ENCODE data around the gene PDZD2. TPM values are rescaled to one million over a fixed set of nuclear protein-coding genes. Genes with fewer than 3 reads are reported as not detected.

Gene PDZD2
- total RNA-seq, 1 donor from 2014 or later, result 6.7 TPM

- DNase-seq (ENCODE audit: low read depth), result no peak
- TF ChIP-seq CTCF (IDR thresholded peaks at IDR 0.05; ENCODE audit: insufficient read depth, low read length, poor library complexity, severe bottlenecking), result no peak
These were observed 302.3 kb downstream of the PDZD2 start for GRCh38 chr5:31941151-31941755.

GRCh38 chr5:31942546-31942945 lies 303.6 kb downstream of the PDZD2 start:
- Histone ChIP-seq H3K4me3 (ENCODE audit: low read depth, low read length) (no peak overlapping the region), H3K27me3 (ENCODE audit: control insufficient read depth, insufficient read depth, low read length) (no peaks in the 10 kb centered on the region), H3K36me3 (ENCODE audit: control insufficient read depth, insufficient read depth, low read length) (no peaks in the 10 kb centered on the region)
- TF ChIP-seq CTCF (IDR thresholded peaks at IDR 0.05; ENCODE audit: insufficient read depth, low read length, poor library complexity, severe bottlenecking), result no peak
- no peak for DNase-seq (ENCODE audit: low read depth)

More at GRCh38 chr5:31941151-31941755, 302.3 kb downstream of the PDZD2 start:
- Histone ChIP-seq H3K27me3 (ENCODE audit: control insufficient read depth, insufficient read depth, low read length) (no peaks in the 10 kb centered on the region), H3K36me3 (ENCODE audit: control insufficient read depth, insufficient read depth, low read length) (no peaks in the 10 kb centered on the region), H3K4me3 (ENCODE audit: low read depth, low read length) (no peak overlapping the region)

GRCh38 chr5:31944684-31945445 lies 305.9 kb downstream of the PDZD2 start:
- no peaks in the 10 kb centered on the region for H3K27me3 ChIP-seq (ENCODE audit: control insufficient read depth, insufficient read depth, low read length)
- no peak for DNase-seq (ENCODE audit: low read depth)
- H3K4me3 ChIP-seq (ENCODE audit: low read depth, low read length), result no peak overlapping the region
- no peaks in the 10 kb centered on the region for H3K36me3 ChIP-seq (ENCODE audit: control insufficient read depth, insufficient read depth, low read length)
- no peak for TF ChIP-seq CTCF (IDR thresholded peaks at IDR 0.05; ENCODE audit: insufficient read depth, low read length, poor library complexity, severe bottlenecking)

- no peaks in the 10 kb centered on the region for H3K36me3 ChIP-seq (ENCODE audit: control insufficient read depth, insufficient read depth, low read length)
- no peak for TF ChIP-seq CTCF (IDR thresholded peaks at IDR 0.05; ENCODE audit: insufficient read depth, low read length, poor library complexity, severe bottlenecking)
- no peaks in the 10 kb centered on the region for H3K27me3 ChIP-seq (ENCODE audit: control insufficient read depth, insufficient read depth, low read length)
- no peak for DNase-seq (ENCODE audit: low read depth)
- H3K4me3 ChIP-seq (ENCODE audit: low read depth, low read length), result no peak overlapping the region
These were observed 309.1 kb downstream of the PDZD2 start for GRCh38 chr5:31948006-31948405.

GRCh38 chr5:31952067-31952466 lies 313.1 kb downstream of the PDZD2 start:
- TF ChIP-seq CTCF (IDR thresholded peaks at IDR 0.05; ENCODE audit: insufficient read depth, low read length, poor library complexity, severe bottlenecking), result no peak
- DNase-seq (ENCODE audit: low read depth), result no peak
- Histone ChIP-seq H3K36me3 (ENCODE audit: control insufficient read depth, insufficient read depth, low read length) (no peaks in the 10 kb centered on the region), H3K27me3 (ENCODE audit: control insufficient read depth, insufficient read depth, low read length) (no peaks in the 10 kb centered on the region), H3K4me3 (ENCODE audit: low read depth, low read length) (no peak overlapping the region)

All from kidney epithelial cell (primary cell).